HT1080 (cell line): ENCODE measurements around the gene KIF21B. TPM values are rescaled to one million over a fixed set of nuclear protein-coding genes. Genes with fewer than 3 reads are reported as not detected.
"Not testable (repeated sequence)": the region's sequence is repeated elsewhere in the genome, so short reads cannot be mapped to it uniquely, and the experiment has no call there.

Experiments used
- DNase-seq: peaks from one replicate; pipeline ENCODE4 v3.0.0-alpha.2; 2015; ENCODE audit warnings: low read depth
- small RNA-seq: library from RNA; depleted of rRNA; stranded (forward); fragments of <200 nt; gene quantifications from one replicate; pipeline ENCODE3, GENCODE V24; 2014
- total RNA-seq: library from RNA; depleted of rRNA; stranded (reverse); fragments of >200 nt; shearing (Covaris generic); gene quantifications from 2 replicates; pipeline ENCODE4 v1.2.3, GENCODE V29; 2014; rRNA removed

The KIF21B gene
- total RNA-seq, 1 experiment from 2014 or later = 5.2 TPM

DNA sequence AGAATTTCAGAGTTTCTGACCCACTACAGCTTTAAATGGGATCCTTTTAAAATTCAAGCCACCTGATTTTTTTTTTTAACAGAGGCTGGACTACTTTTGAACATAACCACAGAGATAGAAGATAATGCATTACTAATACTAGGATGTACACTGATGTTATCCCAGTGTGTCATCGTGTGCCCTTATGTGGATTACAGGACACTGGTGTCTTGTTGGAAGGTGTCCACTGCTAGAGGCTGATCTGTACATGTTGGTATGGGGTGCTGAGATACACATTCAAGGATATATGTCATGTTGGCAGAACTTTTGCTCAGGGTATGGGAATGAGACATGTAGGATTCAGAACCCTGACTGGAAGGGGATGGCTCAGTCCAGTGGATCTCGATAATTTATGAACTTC is 72.5 kb downstream of the KIF21B start:
- no peak for DNase-seq

DNA sequence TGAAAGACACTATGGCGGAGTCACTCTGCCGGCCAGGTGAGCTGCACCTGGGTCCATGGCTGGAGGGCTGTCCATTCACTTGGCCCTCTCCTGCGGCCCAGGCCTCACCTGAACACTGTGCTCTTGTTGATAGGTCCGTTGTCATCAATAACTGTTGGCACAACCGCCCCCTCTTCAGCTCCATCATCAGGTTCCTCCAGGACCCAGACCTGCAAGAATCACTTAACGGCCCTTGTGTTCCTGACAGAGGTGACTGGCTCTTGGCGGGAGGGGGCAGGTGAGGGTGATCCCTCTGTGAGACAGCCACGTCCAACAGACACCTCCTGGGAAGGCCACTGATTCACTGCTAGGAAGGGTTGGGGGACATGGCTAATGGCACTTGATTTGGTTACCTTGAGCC is 73.9 kb downstream of the KIF21B start:
- DNase-seq = no peak

DNA sequence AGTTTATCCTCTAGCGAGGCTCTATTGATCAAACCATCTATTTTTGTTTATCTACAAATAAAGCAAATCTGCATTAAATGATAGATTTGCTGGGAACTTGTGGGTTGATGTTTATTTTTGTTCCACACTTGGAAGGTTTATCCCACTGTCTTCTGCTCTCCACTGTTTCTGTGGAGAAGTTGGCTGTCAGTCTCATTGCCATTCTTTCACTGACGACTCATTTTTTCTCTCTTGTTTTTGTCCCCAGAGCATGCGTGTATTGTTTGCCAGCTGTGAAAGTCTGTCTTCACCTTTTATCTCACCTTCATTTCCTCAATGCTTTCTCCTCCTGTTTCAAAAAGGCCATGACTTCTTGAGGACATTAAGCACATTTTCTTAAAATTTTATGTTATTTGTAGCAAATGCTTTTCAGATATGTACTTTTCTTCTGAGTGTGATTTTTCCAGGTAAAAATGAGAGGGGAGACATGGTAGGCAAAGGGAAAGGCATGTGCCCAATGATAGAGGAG is 76.4 kb downstream of the KIF21B start:
- no peak for DNase-seq

DNA sequence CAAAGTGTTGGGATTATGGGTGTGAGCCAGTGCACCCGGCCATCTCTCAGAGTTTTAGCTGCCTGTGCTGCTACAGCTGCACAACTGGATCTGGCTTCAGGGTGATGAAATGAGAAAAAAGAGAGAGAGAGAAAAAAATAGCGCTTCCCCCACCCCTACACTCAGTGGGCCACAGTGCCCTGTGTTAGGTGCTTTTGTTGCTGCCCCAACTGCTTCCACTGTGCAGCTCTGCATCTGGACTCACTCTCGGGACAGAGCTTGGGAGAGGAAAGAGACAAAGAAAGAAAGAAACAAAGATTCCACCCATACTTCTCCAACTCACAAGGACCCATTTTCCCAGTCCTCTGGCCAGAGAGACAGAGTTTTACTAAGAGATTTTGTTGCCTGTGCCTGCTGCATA is 78.4 kb downstream of the KIF21B start:
- no peak for DNase-seq

DNA sequence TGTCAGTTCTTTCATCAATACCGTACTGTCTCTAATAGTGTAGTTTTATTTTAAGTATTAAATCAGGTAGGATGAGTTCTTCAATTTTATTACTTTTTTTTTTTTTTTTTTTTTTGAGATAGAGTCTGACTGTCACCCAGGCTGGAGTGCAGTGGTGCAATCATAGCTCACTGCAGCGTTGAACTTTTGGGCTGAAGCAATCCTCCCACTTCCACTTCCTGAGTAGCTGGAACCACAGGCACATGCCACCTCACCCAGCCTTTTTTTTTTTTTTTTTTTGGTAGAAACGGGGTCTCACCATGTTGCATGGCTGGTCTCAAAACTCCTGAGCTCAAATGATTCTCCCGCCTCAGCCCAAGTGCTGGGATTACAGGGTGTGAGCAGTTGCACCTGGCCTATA is 84.6 kb downstream of the KIF21B start:
- peak; percentile 52 for DNase-seq

DNA sequence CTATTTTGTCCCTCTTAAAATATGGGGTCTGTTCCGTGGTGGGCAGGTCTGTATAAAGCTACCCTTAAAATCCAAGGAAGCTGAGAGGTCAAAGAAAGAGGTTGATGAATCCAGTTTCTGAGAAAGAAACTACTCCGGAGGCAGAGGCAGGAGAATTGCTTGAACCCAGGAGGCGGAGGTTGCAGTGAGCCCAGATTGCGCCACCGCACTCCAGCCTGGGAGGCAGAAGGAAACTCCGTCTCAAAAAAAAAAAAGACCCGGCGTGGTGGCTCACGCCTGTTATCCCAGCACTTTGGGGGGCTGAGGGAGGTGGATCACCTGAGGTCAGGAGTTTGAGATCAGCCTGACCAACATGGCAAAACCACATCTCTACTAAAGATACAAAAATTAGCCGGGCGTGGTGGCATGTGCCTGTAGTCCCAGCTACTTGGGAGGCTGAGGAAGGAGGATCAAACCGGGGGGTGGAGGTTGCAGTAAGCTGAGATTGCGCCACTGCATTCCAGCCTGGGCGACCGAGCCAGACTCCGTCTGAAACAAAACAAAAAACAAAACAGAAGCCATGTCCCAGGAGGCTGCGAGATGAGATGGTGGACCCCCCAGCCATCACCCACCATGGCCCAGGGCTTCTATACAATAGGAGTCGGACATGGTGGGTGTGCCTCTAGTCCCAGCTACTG is 88.1 kb downstream of the KIF21B start:
- not testable (repeated sequence) for DNase-seq

DNA sequence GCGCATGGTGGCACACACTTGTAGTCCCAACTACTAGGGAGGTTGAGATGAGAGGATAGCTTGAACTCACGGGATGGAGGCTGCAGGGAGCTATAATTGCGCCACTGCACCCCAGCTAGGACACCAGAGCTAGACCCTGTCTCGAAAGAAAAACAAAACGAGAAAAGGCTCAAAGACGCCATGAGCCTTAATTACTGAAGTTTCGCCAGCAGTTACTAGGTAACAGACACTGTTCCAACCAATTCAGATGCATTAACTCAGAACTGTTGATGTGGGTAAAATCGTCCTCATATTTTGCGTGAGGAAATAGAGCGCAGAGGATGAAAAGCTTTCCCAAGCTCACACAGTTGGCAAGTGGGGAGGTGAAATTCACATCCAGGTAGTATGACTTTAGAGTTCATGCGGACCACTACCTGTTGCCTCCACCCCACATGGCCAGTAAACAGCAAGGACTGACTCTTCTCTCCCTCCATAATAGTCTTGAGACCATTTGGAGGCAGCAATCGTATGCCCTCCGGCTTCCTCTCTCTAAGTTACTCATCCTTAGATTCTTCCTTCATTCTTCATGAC is 88.8 kb downstream of the KIF21B start:
- no peak for DNase-seq

DNA sequence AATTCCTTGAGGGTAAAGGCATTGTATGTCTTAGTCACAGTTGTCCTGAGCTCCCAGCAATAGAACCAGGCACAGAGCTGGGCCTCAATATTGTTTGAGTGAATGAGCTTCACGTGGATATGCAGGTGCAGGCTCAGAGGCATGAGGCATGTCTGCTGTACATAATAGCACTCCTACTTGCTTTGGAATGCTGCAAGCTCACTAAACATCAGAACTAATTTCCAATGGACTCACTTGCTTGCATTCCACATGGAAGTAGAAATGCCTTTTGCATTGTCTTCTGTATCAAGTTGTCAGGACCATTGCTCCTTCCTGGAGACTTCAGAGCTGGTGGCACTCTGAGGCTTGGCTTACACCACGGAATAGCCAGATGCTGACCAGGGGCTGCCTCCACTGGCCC is 91.7 kb downstream of the KIF21B start:
- no peak for DNase-seq

DNA sequence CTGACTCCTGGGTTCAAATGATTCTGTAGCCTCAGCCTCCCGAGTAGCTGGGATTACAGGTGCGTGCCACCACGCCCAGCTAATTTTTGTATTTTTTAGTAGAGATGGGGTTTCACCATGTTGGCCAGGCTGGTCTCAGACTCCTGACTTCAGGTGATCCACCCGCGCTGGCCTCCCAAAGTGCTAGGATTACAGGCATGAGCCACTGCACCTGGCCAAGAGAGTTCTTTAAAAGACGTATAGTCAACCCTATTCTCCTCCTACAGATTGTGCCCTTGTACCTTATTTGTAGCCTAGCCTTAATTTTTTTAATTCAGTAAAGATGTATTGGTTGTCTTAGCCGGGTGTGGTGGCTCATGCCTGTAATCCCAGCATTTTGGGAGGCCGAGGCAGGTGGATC is 93.2 kb downstream of the KIF21B start:
- not testable (repeated sequence) for DNase-seq

DNA sequence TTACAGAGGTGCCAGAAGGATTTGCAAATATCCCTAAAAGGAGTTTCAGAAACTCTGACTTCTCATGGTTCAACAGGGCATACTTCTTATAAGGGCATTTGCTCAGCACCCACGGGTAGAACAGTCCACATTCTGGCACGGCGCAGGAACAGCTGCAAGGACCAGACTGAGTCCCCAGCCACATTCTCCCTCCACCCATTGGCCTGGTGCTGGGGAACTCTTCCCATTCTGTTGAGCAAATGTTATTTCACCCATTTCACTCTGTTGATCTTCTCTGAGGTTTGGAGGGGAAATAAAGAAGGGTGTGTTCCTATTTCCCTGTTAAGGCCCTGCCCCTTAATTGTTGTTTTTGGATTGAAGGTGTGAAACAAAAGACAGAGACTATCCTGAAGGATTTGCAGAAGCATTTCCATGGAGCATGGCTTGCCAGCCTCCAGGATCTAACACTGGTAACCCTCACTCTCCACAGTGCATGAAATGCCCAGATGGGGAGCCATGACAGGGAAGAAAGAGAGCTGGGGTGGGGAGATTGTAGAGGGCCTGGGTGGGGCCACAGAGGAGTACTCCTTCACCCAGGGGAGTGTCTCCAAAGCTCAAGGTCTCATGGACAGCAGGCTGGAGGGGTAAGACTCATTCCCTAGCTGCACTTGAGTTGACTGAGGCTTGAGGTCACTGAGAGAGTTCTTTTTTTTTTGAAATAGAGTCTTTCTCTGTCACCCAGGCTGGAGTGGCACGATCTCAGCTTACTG is 93.8 kb downstream of the KIF21B start:
- no peak for DNase-seq

DNA sequence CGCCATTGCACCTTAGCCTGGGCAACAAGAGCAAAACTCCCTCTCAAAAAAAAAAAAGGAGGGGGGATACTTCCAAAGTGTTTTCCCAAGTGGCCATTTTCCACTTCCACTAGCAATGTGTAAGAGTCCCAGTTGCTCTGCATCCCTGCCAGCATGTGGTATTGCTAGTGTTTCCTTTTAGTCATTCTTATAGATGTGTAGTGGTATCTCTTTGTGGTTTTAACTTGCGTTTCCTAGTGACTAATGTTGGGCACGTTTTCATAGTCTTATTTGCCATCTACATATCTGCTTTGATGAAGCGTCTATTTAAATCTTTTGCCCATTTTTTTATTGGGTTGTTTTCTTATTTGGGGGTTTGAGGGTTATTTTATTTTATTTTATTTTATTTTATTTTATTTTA is 97.7 kb downstream of the KIF21B start:
- DNase-seq = peak; percentile 79

DNA sequence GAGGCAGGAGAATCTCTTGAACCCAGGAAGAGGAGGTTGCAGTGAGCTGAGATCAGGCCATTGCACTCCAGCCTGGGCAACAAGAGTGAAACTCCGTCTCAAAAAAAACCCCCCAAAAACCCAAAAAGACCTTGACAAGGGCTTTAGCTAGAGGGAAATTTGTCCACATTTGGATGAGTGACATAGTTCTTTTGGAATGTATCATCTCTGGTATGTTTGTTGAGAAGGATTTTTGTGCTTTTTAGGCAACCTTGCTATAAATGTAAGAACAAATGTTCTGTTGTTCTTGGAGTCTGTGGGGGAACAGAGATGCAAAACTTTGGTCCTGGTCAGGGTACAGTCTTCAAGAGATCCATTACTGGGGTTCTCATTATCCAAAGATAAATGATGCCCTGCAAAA is 99.9 kb downstream of the KIF21B start:
- peak; percentile 27 for DNase-seq

DNA sequence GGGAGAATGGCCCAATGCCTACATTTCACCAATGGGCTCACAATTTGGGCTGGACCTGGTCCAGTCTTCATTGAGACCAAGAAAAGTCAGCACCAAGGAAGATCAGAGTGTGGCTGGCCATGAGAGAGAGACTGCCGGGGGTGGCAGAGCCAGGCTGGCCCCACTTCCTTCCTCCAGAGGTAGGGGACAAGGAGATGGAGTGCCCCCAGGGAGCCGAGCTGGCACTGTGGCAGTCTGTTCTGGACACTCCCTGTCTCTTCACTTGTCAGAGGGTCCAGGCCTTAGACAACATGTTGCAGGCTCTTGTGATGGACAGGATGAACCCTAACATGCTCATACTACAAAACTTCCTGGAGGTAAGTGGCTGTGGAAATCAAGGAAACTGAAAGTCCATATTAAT is 101.1 kb downstream of the KIF21B start:
- DNase-seq = no peak

DNA sequence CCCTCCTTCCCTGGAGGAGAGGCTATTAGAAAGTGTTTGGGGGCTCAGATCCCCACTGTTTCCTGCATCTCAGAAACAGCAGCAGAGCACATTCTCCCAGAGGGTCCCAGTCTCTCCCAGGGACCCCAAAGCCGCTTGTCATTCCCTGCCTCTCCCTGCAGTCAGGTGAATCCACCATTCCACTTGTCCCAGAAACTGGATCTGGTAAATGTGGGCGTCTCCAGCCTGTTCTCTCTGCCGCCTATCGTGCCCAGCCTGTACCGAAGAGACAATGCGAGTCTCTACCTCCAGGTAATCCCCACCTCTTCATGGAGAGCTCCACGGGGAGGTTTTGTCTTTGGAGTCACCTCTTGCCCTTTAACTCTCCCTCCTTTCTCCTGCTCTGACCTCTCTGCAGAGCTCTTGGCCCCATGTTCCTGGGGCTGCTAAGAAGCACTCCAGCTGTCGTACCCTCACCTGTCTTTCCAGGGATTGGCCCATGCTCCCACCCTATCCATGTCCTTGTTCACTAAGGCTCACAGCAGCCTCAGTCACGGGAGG is 101.9 kb downstream of the KIF21B start:
- DNase-seq = no peak

Small RNAs within 50 kb of the gene (small RNA-seq; reads per million reads assigned to genes)
- gene RNU6-704P = not detected

Other genes with a start within 250 kb of the KIF21B start
- not detected in 2 replicates for gene GPR25, start 150.7 kb downstream of the KIF21B start, total RNA-seq
- not detected in 2 replicates for gene INAVA, start 128.8 kb downstream of the KIF21B start, total RNA-seq
- not detected in 2 replicates for gene CACNA1S, start 88.7 kb upstream of the KIF21B start, total RNA-seq
- not detected in 2 replicates for gene ASCL5, start 103.5 kb upstream of the KIF21B start, total RNA-seq
- 61.7 and 76.5 TPM in 2 replicates for gene TMEM9, start 130.8 kb upstream of the KIF21B start, total RNA-seq
- gene IGFN1, start 167.1 kb upstream of the KIF21B start, total RNA-seq = 0.14 and 0.17 TPM in 2 replicates